Measurements from ENCODE around the gene PIEZO1.
"Not testable (repeated sequence)": the region's sequence is repeated elsewhere in the genome, so short reads cannot be mapped to it uniquely, and the experiment has no call there.

The PIEZO1 gene

DNA sequence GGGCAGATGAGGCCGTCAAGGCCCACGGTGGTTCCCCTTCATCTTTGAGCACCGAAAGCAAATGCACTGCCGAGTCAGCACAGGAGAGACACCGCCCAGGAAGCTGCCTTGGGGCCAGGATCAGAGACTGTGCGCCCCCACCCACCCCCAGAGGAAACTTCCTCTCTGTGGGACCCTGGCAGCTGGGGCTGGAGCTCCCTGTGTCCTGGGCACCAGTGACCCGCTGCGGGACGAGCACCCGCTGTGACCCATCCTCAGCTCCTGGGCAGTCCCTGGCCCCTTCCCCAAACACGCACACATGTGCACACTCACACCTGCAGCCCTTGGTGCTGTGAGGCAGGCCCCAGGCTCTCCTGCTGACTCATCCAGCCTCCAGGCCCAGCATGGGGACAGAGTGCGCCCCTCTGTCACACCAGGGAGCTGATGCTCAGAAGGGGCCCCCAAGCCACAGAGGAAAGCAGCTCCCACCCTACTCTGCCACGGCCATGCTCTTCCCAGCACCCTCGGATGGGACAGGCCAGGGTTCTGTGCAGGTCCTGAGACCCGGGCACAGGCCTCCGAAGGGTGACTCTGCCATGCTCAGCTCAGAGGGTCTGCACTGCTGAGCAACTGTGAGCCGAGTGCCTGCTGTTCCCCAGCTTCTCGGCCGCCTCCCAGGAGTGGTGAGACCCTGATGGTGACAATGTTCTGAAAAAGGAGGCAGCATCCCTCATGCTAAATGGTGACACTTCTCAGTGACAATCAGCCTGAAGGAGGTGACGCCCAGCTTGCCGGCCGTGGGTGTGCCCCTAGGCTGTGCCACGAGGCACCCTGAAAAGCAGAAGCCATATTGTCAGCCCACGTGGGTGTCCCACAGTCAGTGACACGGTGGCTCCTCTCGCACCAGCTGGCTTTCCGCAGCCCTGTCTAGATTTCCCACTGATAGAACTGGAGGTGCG, 3.6 kb downstream of the PIEZO1 start:
- peak; percentile 68 for DNase-seq (ENCODE audit: low spot score)

DNA sequence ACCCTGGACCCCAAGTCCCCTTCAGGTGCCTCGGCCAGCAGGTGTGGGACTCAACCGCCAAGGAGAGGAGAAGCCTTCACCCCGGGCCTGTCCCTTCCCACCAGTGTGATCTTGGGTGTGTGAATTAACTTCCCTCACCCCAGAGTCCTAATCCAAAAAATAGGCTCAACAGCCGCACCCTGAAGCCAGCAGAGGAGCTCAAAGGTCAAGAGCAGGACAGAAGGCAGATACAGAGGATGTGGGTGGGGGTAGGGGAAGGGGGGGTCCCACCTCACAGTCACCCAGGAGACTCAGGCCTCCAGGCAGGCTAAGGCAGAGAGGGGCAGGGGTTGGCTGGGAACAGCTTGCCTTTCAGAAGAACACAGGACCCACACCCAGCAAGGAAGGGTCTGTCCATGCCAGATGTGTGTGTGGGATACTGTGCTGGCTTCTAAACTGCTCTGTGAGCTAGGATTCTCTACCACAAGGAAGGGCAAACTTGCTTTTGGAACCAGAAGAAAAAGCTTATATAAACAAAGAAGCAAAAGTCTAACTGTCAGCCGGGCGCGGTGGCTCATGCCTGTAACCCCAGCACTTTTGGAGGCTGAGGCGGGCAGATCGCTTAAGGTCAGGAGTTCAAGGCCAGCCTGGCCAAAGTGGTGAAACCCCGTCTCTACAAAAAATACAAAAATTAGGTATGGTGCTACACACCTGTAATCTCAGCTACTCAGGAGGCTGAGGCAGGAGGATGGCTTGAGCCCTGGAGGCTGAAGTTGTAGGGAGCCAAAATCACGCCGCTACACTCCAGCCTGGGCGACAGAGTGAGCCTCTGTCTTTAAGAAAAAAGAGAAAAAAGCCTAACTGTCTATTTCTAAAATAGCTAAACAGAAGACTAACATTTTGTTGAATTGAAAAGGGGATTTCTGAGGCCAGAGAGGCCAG, 4.6 kb downstream of the PIEZO1 start:
- no peak for DNase-seq (ENCODE audit: low spot score)

DNA sequence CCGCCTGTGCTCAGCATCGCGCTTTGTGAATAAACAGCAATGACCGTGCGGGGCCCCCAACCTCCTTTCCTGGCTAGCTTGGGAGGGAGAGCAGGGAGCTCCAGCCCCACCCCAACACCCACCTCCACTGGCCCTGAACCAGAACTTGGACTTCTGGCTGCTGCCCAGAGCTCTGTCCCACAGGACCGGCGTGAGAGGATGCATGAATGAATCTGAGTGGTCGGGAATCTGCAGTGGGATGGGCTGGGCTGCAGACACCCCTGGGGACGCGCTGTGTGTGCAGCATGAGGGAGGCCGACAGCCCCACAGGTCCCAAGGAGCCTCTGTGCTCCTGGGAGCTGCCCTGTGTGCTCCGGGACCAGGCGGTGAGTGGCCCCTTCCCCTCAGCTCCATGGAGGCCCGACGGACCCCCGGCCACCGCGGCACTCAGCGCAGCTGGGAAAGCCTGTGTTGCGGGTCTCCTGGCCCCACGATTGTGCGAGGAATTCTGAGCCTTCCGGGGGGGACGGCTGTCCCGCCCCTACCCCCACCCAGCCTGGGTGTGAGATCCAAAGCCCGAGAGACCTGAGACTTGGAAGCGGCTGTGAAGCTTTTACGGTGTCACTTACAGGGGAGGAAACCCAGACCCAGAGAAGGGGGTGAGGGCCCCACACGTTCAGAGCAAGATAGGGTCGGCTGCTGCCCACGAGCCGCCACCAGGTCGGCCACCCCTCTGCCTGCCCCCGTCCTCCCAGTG, 5.4 kb downstream of the PIEZO1 start:
- DNase-seq (ENCODE audit: low spot score) = no peak

DNA sequence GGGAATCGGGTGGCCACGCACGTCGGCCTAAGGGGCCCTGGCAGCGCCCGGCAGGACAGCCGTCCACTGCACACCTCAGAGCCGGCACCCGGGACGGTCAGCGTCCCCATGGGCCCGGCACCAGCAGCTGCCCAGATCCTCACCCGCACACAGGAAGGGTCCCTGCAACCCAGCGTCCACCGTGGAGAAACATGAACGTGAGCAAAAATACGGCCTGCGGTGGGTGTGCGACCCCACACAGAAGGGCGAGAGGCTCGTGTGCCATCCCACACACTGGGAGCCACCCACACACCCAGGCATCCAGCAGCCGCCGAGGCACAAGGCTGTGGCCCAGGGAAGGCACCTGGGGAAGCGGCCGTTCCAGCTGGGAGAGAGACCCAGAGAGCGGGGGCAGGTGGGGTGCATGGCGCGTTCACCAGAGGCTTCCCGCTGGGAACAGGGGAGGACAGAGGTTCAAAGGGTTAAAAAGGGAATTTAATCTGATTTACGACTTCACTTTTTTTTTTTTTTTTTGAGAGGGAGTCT, 6.4 kb downstream of the PIEZO1 start:
- no peak for DNase-seq (ENCODE audit: low spot score)

DNA sequence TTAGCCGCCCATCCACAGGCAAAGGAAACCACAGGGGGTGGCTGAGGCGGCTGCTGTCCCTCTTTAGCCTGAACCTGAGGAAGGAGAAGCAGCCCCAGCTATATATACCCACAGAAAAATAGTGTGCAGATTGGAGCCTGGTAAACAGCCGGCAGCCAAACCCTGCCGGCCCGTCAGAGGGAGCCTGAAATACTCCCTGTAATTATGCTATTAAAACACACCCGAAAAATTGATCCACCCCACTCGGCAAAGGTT, 6.8 kb downstream of the PIEZO1 start:
- no peak for DNase-seq (ENCODE audit: low spot score)

DNA sequence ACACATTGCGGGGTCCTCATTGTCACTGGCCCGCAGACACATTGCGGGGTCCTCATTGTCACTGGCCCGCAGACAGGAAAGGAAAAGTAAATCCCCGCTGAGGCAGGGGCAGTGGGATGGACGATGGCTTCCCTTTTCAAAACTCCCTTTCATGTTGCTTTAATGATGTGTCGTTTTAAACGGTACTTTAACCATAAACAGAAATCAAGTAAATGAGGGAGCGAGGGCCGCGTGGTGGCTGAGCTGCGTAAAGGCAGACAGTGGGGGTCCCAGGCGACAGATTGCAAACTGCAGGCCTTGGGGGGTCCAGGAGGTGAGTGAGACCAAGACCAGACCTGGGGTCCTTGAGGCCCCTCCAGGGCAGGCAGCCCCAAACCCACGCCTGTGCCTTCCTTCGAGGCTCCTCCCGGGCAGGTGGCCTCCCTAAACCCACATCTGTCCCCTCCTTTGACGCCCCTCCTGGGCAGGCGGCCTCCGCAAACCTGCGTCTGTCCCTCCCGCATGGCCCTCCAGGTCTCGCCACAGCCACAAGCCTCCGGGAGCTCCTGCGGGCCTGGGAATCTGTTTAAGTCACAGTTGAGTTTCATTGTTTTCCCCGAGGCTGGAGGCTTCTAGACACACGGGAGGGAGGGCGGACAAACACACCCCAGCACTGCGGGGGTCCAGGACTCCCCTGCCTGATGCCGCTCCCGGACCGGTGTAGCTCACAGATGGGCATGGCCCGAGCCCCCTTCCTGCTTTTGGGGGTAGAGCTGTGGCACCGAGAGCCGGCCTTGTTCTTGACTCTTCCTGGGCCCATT, 7.3 kb downstream of the PIEZO1 start:
- DNase-seq (ENCODE audit: low spot score) = no peak

DNA sequence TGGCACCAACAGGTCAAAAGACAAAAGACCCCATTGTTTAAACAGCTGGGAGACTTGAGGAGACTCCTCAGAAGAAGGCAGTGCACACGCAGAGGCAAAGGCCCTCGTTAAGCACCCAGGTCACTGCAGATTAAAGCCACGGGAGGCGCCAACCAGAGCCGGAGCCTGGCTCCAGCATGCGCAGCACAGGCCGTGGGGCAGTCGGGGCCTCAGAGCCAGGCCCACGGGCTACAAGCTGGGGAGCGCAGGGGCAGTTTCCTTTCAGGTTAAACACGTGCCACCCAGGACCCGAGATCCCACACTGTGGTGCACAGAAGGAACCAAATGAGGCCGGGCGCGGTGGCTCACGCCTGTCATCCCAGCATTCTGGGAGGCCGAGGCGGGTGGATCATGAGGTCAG, 9.2 kb downstream of the PIEZO1 start:
- no peak for DNase-seq (ENCODE audit: low spot score)

DNA sequence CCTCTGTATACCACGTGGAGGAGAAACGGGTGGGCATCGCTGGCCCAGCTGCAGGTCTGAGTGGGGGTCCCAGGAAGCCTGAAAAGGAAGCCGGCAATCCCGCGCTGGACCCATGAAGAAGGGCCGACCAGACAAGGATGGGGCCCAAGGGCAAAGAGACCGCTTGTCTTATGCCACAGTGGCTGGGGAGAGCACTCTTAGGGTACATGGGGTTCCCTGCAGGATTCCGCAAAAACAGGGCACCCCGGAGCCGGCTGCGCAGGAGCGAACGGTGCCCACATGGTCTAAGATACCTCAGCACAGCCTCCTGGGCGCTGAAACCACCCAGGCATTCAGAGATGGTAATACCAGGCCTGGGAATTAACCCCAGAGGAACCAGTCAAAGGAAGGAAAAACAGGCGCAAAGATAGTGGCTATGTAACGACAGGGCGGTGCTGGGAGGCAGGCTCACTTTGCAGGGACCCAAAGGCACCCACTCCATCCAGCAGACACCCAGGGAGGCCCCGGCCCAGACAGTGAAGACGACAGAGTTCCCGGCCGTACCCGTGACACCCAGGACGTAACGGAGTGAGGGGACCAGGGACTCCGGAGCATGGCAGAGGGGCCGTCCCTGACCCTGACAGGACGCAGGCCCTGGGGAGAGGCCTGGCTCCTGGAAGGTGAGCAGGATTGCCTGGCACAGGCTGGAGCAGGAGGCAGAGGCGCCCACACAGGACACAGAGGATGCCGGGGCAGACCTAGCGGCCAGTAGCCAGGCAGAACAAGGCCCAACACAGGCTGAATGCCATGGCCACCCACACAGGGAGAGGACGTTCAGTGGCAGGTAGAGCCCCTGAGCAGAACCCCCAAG, 10.3 kb downstream of the PIEZO1 start:
- DNase-seq (ENCODE audit: low spot score) = no peak

DNA sequence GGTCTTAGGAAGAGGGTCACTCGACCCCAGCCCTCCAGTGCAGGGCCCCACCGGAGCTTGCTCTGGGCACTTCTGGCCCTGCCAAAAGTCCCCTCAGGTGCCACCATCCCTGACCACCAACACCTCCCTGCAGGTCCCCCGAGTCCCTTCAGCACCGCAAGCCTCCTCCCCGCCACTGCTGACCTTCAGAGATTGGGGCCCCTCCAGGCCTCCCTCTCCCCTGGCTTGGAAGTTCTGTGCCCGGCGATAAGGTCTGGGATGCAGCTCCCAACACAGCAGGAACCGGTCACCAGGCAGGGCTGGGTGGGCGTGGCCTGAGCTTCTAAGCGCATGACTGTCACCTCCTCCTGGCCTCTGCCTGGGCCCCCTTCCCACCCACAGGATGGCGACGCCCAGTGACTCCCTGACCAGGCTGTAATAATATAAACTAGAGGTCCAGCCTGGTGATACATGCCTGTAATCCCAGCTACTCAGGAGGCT, 11.2 kb downstream of the PIEZO1 start:
- peak; percentile 46 for DNase-seq (ENCODE audit: low spot score)

DNA sequence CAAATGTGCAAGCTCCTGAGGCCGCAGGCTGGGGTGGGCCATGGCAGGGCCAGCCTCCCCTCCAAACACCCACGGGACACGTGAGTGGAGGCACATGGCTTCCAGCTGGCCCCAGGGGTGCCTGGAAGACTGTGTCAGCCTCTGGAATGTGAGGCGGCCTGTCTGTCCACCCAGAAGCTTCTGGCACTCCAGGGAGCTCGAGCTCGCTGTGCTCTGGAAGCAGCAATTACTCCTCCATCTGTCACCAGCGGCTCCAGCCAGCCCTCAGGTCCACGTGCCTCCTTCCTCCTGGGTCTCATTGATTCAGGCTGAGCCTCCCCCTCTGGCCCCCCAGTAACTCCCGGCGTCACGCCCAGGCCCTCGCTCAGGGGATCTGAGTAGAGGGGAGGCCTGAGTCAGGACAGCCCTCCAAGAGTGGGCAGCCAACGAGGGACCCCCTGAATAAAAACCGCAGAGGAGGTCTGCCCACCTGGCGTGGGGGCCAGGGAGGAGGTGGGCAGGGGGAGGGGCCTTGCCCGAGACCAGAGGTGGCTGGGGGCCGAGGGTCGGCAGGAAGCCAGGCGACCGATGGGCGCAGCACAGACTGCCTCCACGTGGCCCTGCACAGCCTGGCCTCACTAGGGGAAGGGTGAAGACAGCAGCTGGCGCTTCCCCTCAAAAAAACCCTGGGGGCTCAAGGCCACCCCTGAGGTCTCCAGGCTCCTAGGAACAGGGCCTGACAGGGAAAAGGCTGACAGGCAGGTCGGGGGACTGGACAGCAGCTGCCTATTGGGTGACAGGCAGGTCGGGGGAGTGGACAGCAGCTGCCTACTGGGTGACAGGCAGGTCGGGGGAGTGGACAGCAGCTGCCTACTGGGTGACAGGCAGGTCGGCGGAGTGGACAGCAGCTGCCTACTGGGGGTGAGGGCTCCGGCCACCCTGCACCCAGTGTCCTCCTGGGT, 11.9 kb downstream of the PIEZO1 start:
- no peak for DNase-seq (ENCODE audit: low spot score)

DNA sequence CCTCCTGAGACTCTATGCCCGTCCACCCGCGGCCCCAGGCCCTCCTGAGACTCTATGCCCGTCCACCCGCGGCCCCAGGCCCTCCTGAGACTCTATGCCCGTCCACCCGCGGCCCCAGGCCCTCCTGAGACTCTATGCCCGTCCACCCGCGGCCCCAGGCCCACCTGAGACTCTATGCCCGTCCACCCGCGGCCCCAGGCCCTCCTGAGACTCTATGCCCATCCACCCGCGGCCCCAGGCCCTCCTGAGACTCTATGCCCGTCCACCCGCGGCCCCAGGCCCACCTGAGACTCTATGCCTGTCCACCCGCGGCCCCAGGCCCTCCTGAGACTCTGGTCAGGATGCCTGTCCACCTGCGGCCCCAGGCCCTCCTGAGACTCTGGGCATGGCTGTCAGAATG, 13.2 kb downstream of the PIEZO1 start:
- DNase-seq (ENCODE audit: low spot score) = not testable (repeated sequence)

DNA sequence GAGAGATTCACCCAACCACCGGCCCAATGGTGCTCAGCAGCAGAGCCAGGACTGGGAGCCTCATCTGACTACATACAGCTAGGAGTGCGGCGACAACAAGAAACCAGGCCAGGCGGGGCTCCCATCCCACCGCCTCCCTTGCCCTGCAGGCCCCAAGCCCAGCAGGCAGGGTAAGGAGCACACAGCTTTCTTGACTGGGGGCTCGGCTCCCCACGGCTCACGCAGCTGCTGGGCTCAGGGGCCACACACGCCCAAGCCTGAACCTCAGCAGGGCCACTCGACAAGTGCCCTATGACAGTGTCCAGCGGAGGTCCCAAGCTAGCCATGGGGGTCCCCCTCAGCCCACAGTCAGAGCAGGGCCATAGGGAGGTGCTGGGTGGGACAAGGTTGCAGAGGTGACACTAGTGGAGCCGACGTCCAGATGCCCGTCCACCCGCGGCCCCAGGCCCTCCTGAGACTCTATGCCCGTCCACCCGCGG, 13.7 kb downstream of the PIEZO1 start:
- DNase-seq (ENCODE audit: low spot score) = no peak

DNA sequence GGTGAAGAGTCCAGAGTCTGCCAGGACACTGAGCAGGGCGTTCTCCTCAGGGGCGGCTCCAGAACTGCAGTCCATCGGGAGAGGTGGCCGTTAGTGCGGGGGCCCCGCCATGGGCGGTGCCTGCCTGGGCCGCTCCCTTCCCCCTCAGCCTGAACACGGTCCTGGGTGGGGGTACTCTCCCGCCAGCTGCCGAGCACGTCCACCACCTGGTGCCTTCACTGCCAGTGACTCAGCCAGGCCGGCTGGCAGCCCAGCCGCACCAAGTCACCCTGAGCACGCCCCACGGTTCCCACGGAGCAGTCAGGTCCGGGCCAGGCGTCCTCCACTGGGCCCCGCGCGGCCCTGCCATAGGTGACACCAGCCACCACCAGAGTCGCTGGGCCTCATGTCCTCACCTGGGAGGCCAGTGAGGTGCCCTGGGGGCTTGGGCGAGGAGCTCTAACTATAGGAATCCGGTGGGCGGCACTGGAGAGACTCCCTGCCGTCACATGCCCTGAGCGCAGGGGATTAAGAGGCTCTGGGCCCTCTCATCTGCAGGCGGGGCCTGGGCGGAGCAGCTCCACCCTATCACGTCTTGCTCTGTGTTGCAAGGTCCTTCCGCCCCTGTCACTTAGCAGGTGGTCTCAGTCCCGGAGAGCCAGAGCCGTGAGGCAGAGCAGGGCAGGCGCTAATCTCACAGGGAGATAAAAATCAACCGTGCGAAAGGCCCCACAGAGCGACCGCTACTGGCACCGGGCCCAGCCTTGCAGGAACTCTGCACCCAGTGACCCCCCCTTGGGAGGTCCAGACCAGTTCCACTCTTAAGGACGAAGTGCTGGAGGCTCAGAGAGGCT, 14.3 kb downstream of the PIEZO1 start:
- peak; percentile 55 for DNase-seq (ENCODE audit: low spot score)

DNA sequence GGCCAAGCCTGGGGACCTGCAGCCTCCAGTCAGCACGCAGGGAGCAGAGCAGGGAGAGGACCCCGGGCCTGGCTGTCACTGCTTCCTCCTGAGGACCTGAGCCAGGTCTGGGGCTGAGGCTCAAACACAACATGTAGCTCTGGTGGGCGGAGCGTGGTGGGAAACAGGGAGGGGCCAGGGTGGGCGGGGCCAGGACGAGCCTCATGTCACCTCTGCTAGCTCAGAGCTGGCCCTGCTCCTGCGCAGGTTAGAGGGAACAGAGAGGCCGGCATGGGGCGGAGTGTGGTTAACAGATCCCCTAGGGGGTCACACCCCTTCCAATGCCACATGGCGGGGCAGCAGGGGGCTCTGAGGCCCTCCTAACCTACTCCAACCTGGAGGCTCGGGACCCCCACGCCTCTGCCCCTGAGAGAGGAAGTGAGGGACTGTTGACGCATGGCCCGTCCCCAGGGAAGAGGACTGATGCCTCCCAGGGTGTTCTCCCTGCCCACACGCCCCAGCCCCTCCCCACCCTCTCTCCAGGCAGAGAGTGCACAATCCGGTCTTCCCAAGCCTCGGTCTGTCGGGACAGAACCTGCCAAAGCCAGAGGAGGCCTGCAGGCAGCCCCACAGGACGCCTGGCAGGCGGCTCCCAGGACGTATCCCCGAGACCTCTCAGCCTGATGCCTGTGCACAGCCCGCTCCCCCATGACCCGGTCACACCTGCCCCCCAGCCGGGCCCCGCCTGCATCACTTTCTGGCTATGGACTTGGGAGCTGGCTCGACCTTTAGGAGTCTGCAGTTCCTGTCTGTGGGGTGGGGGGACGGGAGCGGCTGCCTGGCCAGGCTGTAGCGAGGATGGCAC, 15.2 kb downstream of the PIEZO1 start:
- peak; percentile 69 for DNase-seq (ENCODE audit: low spot score)

DNA sequence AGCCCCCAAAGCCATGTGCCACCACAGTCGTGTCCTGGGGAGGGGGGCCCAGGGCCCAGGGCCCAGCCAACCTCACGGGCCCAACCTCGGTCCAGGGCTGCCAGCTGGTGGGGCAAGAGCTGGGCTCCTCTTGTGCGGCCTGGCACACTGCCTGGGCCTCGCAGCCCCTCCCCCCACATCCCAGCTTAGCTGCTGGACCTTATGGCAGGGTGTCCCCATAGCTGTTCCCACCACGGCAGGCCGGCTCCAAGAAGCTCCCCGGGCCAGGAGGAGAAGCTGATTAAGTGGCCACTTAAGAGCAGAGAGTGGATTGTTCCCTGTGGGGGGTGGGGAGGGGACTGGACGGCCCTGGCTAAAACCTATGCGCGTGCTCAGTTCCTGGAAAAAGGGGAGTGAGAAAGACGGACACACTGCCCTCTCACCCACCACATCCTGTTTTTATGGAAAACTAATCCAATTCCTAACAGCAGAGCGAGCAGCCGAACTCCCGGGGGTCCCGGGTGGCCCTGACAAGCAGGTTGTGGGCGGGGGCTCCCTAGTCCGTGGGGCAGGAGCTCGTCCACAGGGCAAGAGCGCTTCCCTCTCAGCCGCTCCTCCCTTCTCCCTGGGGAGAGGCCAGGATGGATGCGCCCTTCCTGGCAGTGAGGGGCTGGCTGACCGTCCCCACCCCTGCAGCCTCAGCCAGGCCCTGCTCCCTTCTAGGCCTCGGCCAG, 16.8 kb downstream of the PIEZO1 start:
- DNase-seq (ENCODE audit: low spot score) = no peak

DNA sequence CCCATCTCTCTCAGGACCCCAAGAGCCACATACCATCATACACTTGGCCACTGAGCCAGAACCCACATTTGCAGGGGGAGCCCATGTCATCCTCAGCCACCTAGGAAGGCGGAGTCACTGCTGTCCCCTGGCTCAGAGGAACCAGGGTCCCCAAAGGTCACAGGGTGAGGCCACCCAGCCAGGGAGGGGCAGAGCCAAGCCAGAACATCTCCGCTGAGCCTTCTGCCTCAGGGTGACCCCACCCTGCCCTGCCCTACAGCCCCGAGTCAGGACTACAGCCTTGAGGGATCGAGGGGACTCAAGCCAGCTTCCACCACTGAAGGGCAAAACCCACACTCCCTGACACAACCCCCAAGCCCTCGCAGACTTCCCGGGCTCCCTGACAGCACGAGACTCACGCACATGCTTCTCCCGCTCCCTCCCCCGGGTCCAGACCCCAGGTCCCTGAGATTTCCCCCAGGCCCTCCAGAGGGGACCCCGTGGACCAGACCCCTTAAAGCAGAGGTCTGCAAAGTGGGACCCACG, 17.4 kb downstream of the PIEZO1 start:
- DNase-seq (ENCODE audit: low spot score) = no peak

Data from hematopoietic multipotent progenitor cell treated with erythropoietin and hydrocortisone succinate and interleukin-3 and kit ligand, for 15 days (in vitro differentiated cells).